ENCODE results near the gene DNAI4.
A peak's percentile ranks its signal among the peaks of the same experiment; 100 is the strongest.
"Not testable (repeated sequence)": the region's sequence is repeated elsewhere in the genome, so short reads cannot be mapped to it uniquely, and the experiment has no call there.

Gene DNAI4

GRCh38 chr1:66924756-66925557 is at the start of gene DNAI4, which contains the start of gene MIER1:
Gene DNAI4 (minus strand): TSS chr1:66924856. CDS start chr1:66924831, 25 bp downstream.
Gene MIER1 (plus strand): TSS chr1:66924990. CDS start chr1:66925029, 39 bp downstream.
- DNase-seq (ENCODE audit: low spot score), result peak; percentile 98

GRCh38 chr1:66968574-66968973 is 43.9 kb upstream of the DNAI4 start:
- DNase-seq (ENCODE audit: low spot score), result no peak

- not testable (repeated sequence) for DNase-seq (ENCODE audit: low spot score)
Observed at GRCh38 chr1:66966188-66966873, 41.7 kb upstream of the DNAI4 start.

GRCh38 chr1:66957938-66958337 is 33.3 kb upstream of the DNAI4 start:
- DNase-seq (ENCODE audit: low spot score), result no peak

GRCh38 chr1:66954208-66954607 is 29.6 kb upstream of the DNAI4 start:
- no peak for DNase-seq (ENCODE audit: low spot score)

GRCh38 chr1:66951513-66951912 is 26.9 kb upstream of the DNAI4 start:
- DNase-seq (ENCODE audit: low spot score), result no peak

- DNase-seq (ENCODE audit: low spot score), result no peak
Observed at GRCh38 chr1:66947267-66947666, 22.6 kb upstream of the DNAI4 start.

- DNase-seq (ENCODE audit: low spot score), result no peak
Observed at GRCh38 chr1:66945316-66945715, 20.7 kb upstream of the DNAI4 start.

GRCh38 chr1:66944330-66945274 is 19.9 kb upstream of the DNAI4 start:
- no peak for DNase-seq (ENCODE audit: low spot score)

GRCh38 chr1:66943361-66943969 is 18.8 kb upstream of the DNAI4 start:
- DNase-seq (ENCODE audit: low spot score), result no peak

- no peak for DNase-seq (ENCODE audit: low spot score)
Observed at GRCh38 chr1:66940981-66941380, 16.3 kb upstream of the DNAI4 start.

- no peak for DNase-seq (ENCODE audit: low spot score)
Observed at GRCh38 chr1:66938613-66939012, 14.0 kb upstream of the DNAI4 start.

- DNase-seq (ENCODE audit: low spot score), result no peak
Observed at GRCh38 chr1:66937529-66938234, 13.0 kb upstream of the DNAI4 start.

GRCh38 chr1:66933887-66934700 is 9.4 kb upstream of the DNAI4 start:
- DNase-seq (ENCODE audit: low spot score), result no peak

- DNase-seq (ENCODE audit: low spot score), result no peak
Observed at GRCh38 chr1:66932291-66932690, 7.6 kb upstream of the DNAI4 start.

GRCh38 chr1:66931590-66931989 is 6.9 kb upstream of the DNAI4 start:
- no peak for DNase-seq (ENCODE audit: low spot score)

- DNase-seq (ENCODE audit: low spot score), result no peak
Observed at GRCh38 chr1:66930823-66931174, 6.1 kb upstream of the DNAI4 start.

GRCh38 chr1:66929999-66930822 is 5.6 kb upstream of the DNAI4 start:
- peak; percentile 97 for DNase-seq (ENCODE audit: low spot score)

GRCh38 chr1:66929691-66929998 is 5.0 kb upstream of the DNAI4 start:
- no peak for DNase-seq (ENCODE audit: low spot score)

All from left forelimb (tissue), 1 donor.